Hepatocyte (in vitro differentiated cells): ENCODE measurements around the gene SOCS3.

Source experiments
- EZH2 ChIP-seq: fragments of 200-600 bp; sonication (generic); IDR thresholded peaks from 2 replicates; pipeline ENCODE4 v1.6.1; 2016; ENCODE audit warnings: antibody characterized with exemption, mild to moderate bottlenecking, borderline replicate concordance
- EZH2phosphoT487 ChIP-seq: fragments of 200-600 bp; sonication (generic); IDR thresholded peaks from one replicate; pipeline ENCODE4 v1.6.1; 2018; ENCODE audit warnings: antibody characterized with exemption, mild to moderate bottlenecking, low read depth, moderate library complexity; ENCODE audit not compliant: unreplicated experiment, severe bottlenecking
- TF ChIP-seq, protein P1 (sequence below): fragments of 200-600 bp; sonication (generic); IDR thresholded peaks from 2 replicates; pipeline ENCODE4 v1.5.1; 2016; ENCODE audit warnings: antibody characterized with exemption, mild to moderate bottlenecking; ENCODE audit not compliant: poor library complexity

DNA sequence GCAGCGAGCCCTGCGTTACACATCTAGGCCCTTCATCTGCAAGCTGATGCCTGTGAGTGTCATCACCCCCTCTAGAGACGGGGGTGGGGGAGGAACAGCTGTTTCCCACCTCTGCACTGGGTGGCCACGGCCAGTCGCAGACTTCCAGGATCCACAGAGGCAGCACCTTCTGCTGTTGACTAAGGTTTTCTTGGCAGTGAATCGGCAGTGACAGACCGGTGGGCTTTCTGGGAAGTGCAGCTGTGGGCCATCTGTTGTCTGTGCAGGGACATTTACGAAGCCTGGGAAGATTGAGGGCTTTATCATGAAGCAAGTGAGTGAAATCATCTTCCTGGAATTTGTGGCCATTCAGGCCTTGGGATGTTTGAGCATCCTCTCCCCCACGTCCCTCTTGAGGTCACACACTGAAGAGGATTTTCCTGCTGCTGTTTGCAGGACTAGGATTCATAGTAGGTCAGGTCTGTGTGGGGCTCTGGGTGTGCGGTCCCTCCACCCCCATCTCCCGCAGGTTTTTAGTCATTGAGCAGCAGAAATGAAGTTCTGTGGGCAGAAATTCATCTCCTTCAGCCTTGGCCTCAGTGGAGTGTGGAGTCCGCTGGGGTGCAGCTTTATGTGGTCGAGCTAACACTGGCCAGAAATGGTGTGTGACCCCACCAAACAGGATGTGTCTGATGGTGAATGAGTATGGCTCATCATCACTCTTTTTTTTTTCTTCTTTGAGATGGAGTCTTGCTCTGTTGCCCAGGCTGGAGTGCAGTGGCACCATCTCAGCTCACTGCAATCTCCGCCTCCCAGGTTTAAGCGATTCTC lies 30.6 kb upstream of the SOCS3 start:
- no peak for TF ChIP-seq EZH2
- TF ChIP-seq, protein P1, sequence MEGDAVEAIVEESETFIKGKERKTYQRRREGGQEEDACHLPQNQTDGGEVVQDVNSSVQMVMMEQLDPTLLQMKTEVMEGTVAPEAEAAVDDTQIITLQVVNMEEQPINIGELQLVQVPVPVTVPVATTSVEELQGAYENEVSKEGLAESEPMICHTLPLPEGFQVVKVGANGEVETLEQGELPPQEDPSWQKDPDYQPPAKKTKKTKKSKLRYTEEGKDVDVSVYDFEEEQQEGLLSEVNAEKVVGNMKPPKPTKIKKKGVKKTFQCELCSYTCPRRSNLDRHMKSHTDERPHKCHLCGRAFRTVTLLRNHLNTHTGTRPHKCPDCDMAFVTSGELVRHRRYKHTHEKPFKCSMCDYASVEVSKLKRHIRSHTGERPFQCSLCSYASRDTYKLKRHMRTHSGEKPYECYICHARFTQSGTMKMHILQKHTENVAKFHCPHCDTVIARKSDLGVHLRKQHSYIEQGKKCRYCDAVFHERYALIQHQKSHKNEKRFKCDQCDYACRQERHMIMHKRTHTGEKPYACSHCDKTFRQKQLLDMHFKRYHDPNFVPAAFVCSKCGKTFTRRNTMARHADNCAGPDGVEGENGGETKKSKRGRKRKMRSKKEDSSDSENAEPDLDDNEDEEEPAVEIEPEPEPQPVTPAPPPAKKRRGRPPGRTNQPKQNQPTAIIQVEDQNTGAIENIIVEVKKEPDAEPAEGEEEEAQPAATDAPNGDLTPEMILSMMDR: no peak
- no peak for TF ChIP-seq EZH2phosphoT487
